Inferior parietal cortex (tissue), 1 donor: ENCODE measurements around the gene SEMA6B.
"Not testable (repeated sequence)": the region's sequence is repeated elsewhere in the genome, so short reads cannot be mapped to it uniquely, and the experiment has no call there.

Experiments
- DNase-seq: peaks from one replicate; pipeline ENCODE4 v3.0.0-alpha.2; 2016; ENCODE audit errors: extremely low spot score

The SEMA6B gene

GRCh38 chr19:4547303-4548237 is 11.9 kb downstream of the SEMA6B start:
- DNase-seq: no peak

- no peak for DNase-seq
Observed at GRCh38 chr19:4543842-4544647, 15.4 kb downstream of the SEMA6B start.

- no peak for DNase-seq
Observed at GRCh38 chr19:4542896-4543841, 16.3 kb downstream of the SEMA6B start.

- not testable (repeated sequence) for DNase-seq
Observed at GRCh38 chr19:4541806-4542145, 17.7 kb downstream of the SEMA6B start.

GRCh38 chr19:4541114-4541805 is 18.2 kb downstream of the SEMA6B start:
- no peak for DNase-seq

- no peak for DNase-seq
Observed at GRCh38 chr19:4539693-4540581, 19.5 kb downstream of the SEMA6B start, which contains the start of gene LRG1. Gene LRG1 (minus strand): TSS chr19:4540036. CDS start chr19:4540013, 23 bp downstream.

GRCh38 chr19:4539169-4539692 is 20.3 kb downstream of the SEMA6B start:
- no peak for DNase-seq

- DNase-seq: no peak
Observed at GRCh38 chr19:4538601-4538954, 20.9 kb downstream of the SEMA6B start.

GRCh38 chr19:4537953-4538600 is 21.4 kb downstream of the SEMA6B start:
- DNase-seq: no peak

- no peak for DNase-seq
Observed at GRCh38 chr19:4536798-4537197, 22.7 kb downstream of the SEMA6B start.

- peak; percentile 59 for DNase-seq
Observed at GRCh38 chr19:4534836-4535658, 24.4 kb downstream of the SEMA6B start, which contains the start of gene PLIN5. Gene PLIN5 (minus strand): TSS chr19:4535224. CDS start chr19:4534074, 1,150 bp downstream.

- no peak for DNase-seq
Observed at GRCh38 chr19:4533835-4534424, 25.6 kb downstream of the SEMA6B start.

GRCh38 chr19:4533334-4533733 is 26.1 kb downstream of the SEMA6B start:
- no peak for DNase-seq

- no peak for DNase-seq
Observed at GRCh38 chr19:4531562-4532165, 27.8 kb downstream of the SEMA6B start.

- no peak for DNase-seq
Observed at GRCh38 chr19:4529924-4530522, 29.5 kb downstream of the SEMA6B start.

- DNase-seq: no peak
Observed at GRCh38 chr19:4528843-4529242, 30.6 kb downstream of the SEMA6B start.

- DNase-seq: not testable (repeated sequence)
Observed at GRCh38 chr19:4527377-4527776, 32.1 kb downstream of the SEMA6B start.
